OCI-LY7 (cell line): ENCODE results near the gene WNT7B. TPM values are rescaled to one million over a fixed set of nuclear protein-coding genes. Genes with fewer than 3 reads are reported as not detected.
"Not testable (repeated sequence)": the region's sequence is repeated elsewhere in the genome, so short reads cannot be mapped to it uniquely, and the experiment has no call there.

ENCODE experiments used
- BruUV-seq: library from RNA; stranded (reverse); fragments of 400-500 nt; replicated peaks from 2 replicates; lab custom pipeline; 2021; lab: Mats Ljungman, UMichigan
- CTCF ChIA-PET: fragments of 300-600 bp; sonication (Branson Sonifier 250); formaldehyde crosslinking; loops from one replicate; lab custom pipeline; 2022; ENCODE audit warnings: antibody characterized with exemption; ENCODE audit not compliant: unreplicated experiment; lab: Charles Lee
- POLR2A ChIA-PET: fragments of 300-600 bp; sonication (Branson Sonifier 250); formaldehyde crosslinking; loops from one replicate; lab custom pipeline; 2022; ENCODE audit warnings: antibody characterized with exemption; lab: Charles Lee
- DNase-seq: peaks from one replicate; pipeline ENCODE4 v3.0.0-alpha.2; 2015; ENCODE audit warnings: low spot score
- H2AFZ ChIP-seq: fragments of 200-600 bp; sonication (generic), shearing (Covaris generic); 2 replicates; pipeline ENCODE4 v1.6.1; 2014; ENCODE audit warnings: mild to moderate bottlenecking, antibody characterized with exemption, low read length, moderate library complexity
- H3K27ac ChIP-seq: fragments of 200-600 bp; sonication (generic); 2 replicates; pipeline ENCODE4 v1.5.1; 2014; ENCODE audit warnings: mixed run types, low read depth, mild to moderate bottlenecking, moderate library complexity, low read length, inconsistent platforms; ENCODE audit not compliant: poor library complexity, severe bottlenecking
- H3K36me3 ChIP-seq: fragments of 200-600 bp; sonication (generic); 2 replicates; pipeline ENCODE4 v1.6.1; 2014; ENCODE audit warnings: mild to moderate bottlenecking, antibody characterized with exemption, low read length, moderate library complexity, mixed read lengths; ENCODE audit not compliant: insufficient read depth
- H3K4me1 ChIP-seq: fragments of 200-600 bp; sonication (generic); 2 replicates; pipeline ENCODE4 v1.5.1; 2014; ENCODE audit warnings: mild to moderate bottlenecking, low read length; ENCODE audit not compliant: insufficient read depth, poor library complexity, severe bottlenecking
- H3K4me2 ChIP-seq: fragments of 200-600 bp; sonication (generic); 2 replicates; pipeline ENCODE4 v1.6.1; 2014; ENCODE audit warnings: mild to moderate bottlenecking, low read length
- H3K4me3 ChIP-seq: fragments of 200-600 bp; sonication (generic); 2 replicates; pipeline ENCODE4 v1.5.1; 2014; ENCODE audit warnings: mild to moderate bottlenecking, low read depth, low read length; ENCODE audit not compliant: poor library complexity, severe bottlenecking
- H3K79me2 ChIP-seq: fragments of 200-600 bp; sonication (generic); 2 replicates; pipeline ENCODE4 v1.6.1; 2016; ENCODE audit warnings: low read depth, mild to moderate bottlenecking, low read length, moderate library complexity, mixed read lengths; ENCODE audit not compliant: insufficient read depth
- H3K9me2 ChIP-seq: fragments of 200-600 bp; sonication (generic); 2 replicates; pipeline ENCODE4 v1.6.1; 2016; ENCODE audit warnings: mild to moderate bottlenecking, low read length, mixed read lengths; ENCODE audit not compliant: insufficient read depth
- H3K9me3 ChIP-seq: fragments of 200-600 bp; sonication (generic); 2 replicates; pipeline ENCODE4 v1.6.1; 2014; ENCODE audit warnings: mild to moderate bottlenecking, mixed run types, low read length, mixed read lengths
- H4K20me1 ChIP-seq: fragments of 200-600 bp; sonication (generic); 2 replicates; pipeline ENCODE4 v1.6.1; 2014; ENCODE audit warnings: mild to moderate bottlenecking, antibody characterized with exemption, low read length, moderate library complexity, mixed read lengths; ENCODE audit not compliant: insufficient read depth
- CTCF ChIP-seq: fragments of 200-600 bp; sonication (generic); conservative IDR thresholded peaks from 2 replicates; pipeline ENCODE4 v1.5.1; 2014; ENCODE audit warnings: mild to moderate bottlenecking, antibody characterized with exemption, low read length, moderate library complexity, mixed read lengths
- EZH2phosphoT487 ChIP-seq: fragments of 200-600 bp; sonication (generic); IDR thresholded peaks from 2 replicates; pipeline ENCODE4 v1.6.1; 2018; ENCODE audit warnings: low read depth, borderline replicate concordance, mild to moderate bottlenecking, mixed run types, antibody characterized with exemption, low read length, moderate library complexity, mixed read lengths
- intact Hi-C: fragments of 100-400 bp; cut with micrococcal nuclease; formaldehyde crosslinking; loops from one replicate; pipeline ENCODE4 v1.10.0; 2022; ENCODE audit not compliant: unreplicated experiment
- total RNA-seq, 2 experiments: library from RNA; depleted of rRNA in 1 of 2; stranded (reverse); fragments of >200 nt in 1 of 2; shearing (Covaris generic) in 1 of 2; gene quantifications; 2 replicates each; pipeline ENCODE4 v1.2.3, GENCODE V29; 2014 to 2022

Gene WNT7B
- total RNA-seq, 2 experiments from 2014 or later, result not detected

GRCh38 chr22:46007003-46007847 lies 30.3 kb upstream of the WNT7B start:
- no peak overlapping the region for H3K27ac ChIP-seq
- no peak overlapping the region for H3K4me3 ChIP-seq
- CTCF ChIA-PET, result interaction anchor here (0.5 to 2.2 kb wide), 5 partner anchors 11 to 109 kb away, joined by 3 to 18 read pairs (median 11); no protein-coding TSS in a partner anchor
- H2AFZ ChIP-seq, result peak overlapping the region; percentile 50; the same call in 1 of the 2 replicates
- intact Hi-C loops, result no loop called here
- DNase-seq, result no peak
- H3K36me3 ChIP-seq, result no peaks in the 10 kb centered on the region
- TF ChIP-seq EZH2phosphoT487 (no peak), CTCF (no peak)
- no peaks in the 10 kb centered on the region for H3K9me2 ChIP-seq
- peaks cover 13% of the 10 kb centered on the region for H3K4me1 ChIP-seq
- 0 out of 2 replicates have a peak overlapping the region, but pooled peaks have one; percentile 4 for H3K4me2 ChIP-seq
- no peaks in the 10 kb centered on the region for H3K79me2 ChIP-seq
- POLR2A ChIA-PET, result no interaction called here
- no TSS peak for BruUV-seq
- H4K20me1 ChIP-seq, result no peaks in the 10 kb centered on the region
- H3K9me3 ChIP-seq, result peaks cover 4% of the 10 kb centered on the region; the same call in 1 of the 2 replicates

- no peak overlapping the region for H3K4me3 ChIP-seq
- H3K27ac ChIP-seq, result no peak overlapping the region
- peak overlapping the region; percentile 4; the same call in 1 of the 2 replicates for H3K4me2 ChIP-seq
- ChIA-PET CTCF (interaction anchor here (0.5 to 2.2 kb wide), 9 partner anchors 10 to 797 kb away, joined by 3 to 18 read pairs (median 4); no protein-coding TSS in a partner anchor), POLR2A (interaction anchor here (0.9 kb wide), 1 partner anchor 27 kb away, joined by 3 read pairs; no protein-coding TSS in a partner anchor)
- peak; percentile 83 for DNase-seq
- peaks cover 4% of the 10 kb centered on the region; the same call in 1 of the 2 replicates for H3K9me3 ChIP-seq
- H3K4me1 ChIP-seq, result peaks cover 13% of the 10 kb centered on the region
- no peaks in the 10 kb centered on the region for H3K36me3 ChIP-seq
- no peak for TF ChIP-seq EZH2phosphoT487
- TF ChIP-seq CTCF, result peak; percentile 94
- H4K20me1 ChIP-seq, result no peaks in the 10 kb centered on the region
- intact Hi-C loops, result loop anchor here (1.0 kb wide), 2 partner anchors 30 to 110 kb away; no protein-coding TSS in a partner anchor
- H2AFZ ChIP-seq, result peak overlapping the region; percentile 50; the same call in 1 of the 2 replicates
- no TSS peak for BruUV-seq
- no peaks in the 10 kb centered on the region for H3K9me2 ChIP-seq
- H3K79me2 ChIP-seq, result no peaks in the 10 kb centered on the region
These were observed 29.5 kb upstream of the WNT7B start for GRCh38 chr22:46006379-46007002.

GRCh38 chr22:46005116-46005705 lies 28.2 kb upstream of the WNT7B start:
- H3K9me3 ChIP-seq, intact Hi-C loops, BruUV-seq: not testable (repeated sequence)

More at GRCh38 chr22:46005116-46005705, 28.2 kb upstream of the WNT7B start:
- H3K4me1 ChIP-seq, result peaks cover 19% of the 10 kb centered on the region
- H2AFZ ChIP-seq, H3K9me2 ChIP-seq, H3K79me2 ChIP-seq, H3K4me3 ChIP-seq, H3K36me3 ChIP-seq, DNase-seq, POLR2A ChIA-PET, H4K20me1 ChIP-seq, H3K27ac ChIP-seq, H3K4me2 ChIP-seq: not testable (repeated sequence)
- CTCF ChIA-PET, result interaction anchor here (1.8 to 2.2 kb wide), 3 partner anchors 9 to 111 kb away, joined by 11 to 18 read pairs (median 16); no protein-coding TSS in a partner anchor
